ENCODE measurements around the gene ADPRHL1. TPM values are rescaled to one million over a fixed set of nuclear protein-coding genes. Genes with fewer than 3 reads are reported as not detected.

Gene ADPRHL1
- polyA plus RNA-seq, 1 donor (not counting 4 experiments of a cell fraction or from before 2014, with no cell fraction given) = 1.2 TPM

DNA sequence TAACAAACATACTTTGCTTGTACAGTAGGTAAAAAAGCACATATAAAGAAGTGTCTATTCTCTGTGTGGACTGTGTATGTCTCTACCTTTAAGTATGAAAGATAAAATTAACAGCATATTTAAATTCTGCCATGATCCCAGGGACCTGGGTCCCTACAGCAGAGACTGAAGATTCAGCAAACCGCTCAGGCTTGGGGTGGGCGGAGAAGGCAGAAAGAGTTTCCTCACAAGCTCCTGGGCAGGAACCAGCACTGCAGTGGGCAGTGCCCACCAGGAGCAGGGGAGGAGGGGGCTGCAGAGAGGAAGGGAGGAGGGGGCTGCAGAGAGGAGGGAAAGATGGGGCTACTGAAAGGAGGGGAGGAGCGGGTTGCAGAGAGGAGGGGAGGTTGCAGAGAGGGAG is 44.7 kb downstream of the ADPRHL1 start:
- no peaks in the 10 kb centered on the region for H3K9me1 ChIP-seq (ENCODE audit: control insufficient read depth, extremely low read depth, insufficient read depth, low read length)
- FAIRE-seq = no peak
- dilution Hi-C loops (cut with MboI; ENCODE audit: extremely low pct_ligation_motif_present, low sequenced_read_pairs) = no loop called here
- no peak overlapping the region for H3K9ac ChIP-seq (ENCODE audit: control insufficient read depth, extremely low read depth, insufficient read depth, low read length)
- no peaks in the 10 kb centered on the region for H3K36me3 ChIP-seq (ENCODE audit: control insufficient read depth in 2 of 2, extremely low read depth in 1 of 2, insufficient read depth in 2 of 2, low read length in 2 of 2)
- no peaks in the 10 kb centered on the region for H4K20me1 ChIP-seq (ENCODE audit: control insufficient read depth, extremely low read depth, insufficient read depth, low read length)
- H3K27ac ChIP-seq (ENCODE audit: control insufficient read depth, insufficient read depth, low read length) = no peak overlapping the region
- no peak overlapping the region for H3K4me3 ChIP-seq (ENCODE audit: control insufficient read depth in 2 of 3, extremely low read depth in 1 of 3, insufficient read depth in 2 of 3, low read depth in 1 of 3, low read length in 3 of 3)
- peaks cover 29% of the 10 kb centered on the region for H3K27me3 ChIP-seq (ENCODE audit: control insufficient read depth, extremely low read depth, insufficient read depth, low read length)
- TF ChIP-seq EZH2 (IDR thresholded peaks at IDR 0.05; ENCODE audit: low read length) (no peak), CTCF (optimal IDR thresholded peaks at IDR 0.05 in 1 of 3, IDR thresholded peaks at IDR 0.05 in 1 of 3, conservative IDR thresholded peaks at IDR 0.05 in 1 of 3; ENCODE audit: extremely low read depth in 1 of 3, insufficient read depth in 2 of 3, low read length in 3 of 3) (no peak)
- H2AFZ ChIP-seq (ENCODE audit: control insufficient read depth, low read length) = no peak overlapping the region
- H3K4me2 ChIP-seq (ENCODE audit: control insufficient read depth, extremely low read depth, insufficient read depth, low read depth, low read length) = no peak overlapping the region
- H3K79me2 ChIP-seq (ENCODE audit: control insufficient read depth, insufficient read depth, low read length) = no peaks in the 10 kb centered on the region
- no peak for DNase-seq (ENCODE audit: low read depth, low spot score)
- H3K9me3 ChIP-seq (ENCODE audit: control insufficient read depth, low read depth, low read length) = no peaks in the 10 kb centered on the region
- H3K4me1 ChIP-seq (ENCODE audit: control insufficient read depth, extremely low read depth, insufficient read depth, low read length) = no peaks in the 10 kb centered on the region

DNA sequence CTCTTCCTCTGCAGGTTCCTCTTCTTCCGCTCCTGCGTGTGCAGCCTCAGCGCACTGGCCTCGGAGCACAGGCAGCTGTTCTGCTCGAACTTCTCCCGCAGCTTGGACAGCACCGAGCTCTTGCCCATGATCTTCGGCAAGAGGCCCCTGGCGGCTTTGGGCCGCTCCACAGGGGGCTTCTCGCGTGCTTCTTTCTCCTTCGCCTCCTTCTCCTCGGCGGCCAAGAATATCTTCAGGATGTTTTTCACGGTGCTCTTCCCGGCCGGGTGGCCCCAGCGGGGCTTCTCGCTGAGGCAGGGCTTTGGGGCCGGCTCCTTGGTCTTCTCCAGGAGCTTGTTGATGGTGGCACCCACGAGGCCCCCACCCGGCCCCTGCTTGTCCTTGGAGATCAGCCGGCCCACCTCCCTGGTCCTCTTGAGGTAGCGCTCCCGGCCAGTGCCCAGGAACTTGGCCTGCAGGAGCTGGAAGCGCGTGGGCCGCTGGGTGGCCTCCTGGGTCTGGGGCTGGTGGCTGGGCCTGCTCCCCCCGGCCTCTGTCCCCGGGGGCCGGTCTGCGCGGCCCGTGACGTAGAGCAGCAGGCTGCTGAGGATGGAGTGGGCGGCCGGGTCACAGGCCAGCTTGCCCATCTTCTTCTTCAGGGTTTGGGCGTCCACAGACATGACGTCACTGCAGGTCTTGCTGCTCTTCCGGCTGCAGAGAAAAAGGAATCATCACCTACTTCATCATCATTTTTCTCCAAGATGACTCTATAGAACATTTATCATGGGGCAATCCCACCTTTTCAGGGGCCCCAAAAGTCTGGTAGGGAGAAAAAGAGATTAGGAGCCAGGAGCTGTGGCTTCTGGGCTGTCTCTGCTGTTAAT is 45.5 kb downstream of the ADPRHL1 start:
- Histone ChIP-seq H3K9me3 (ENCODE audit: control insufficient read depth, low read depth, low read length) (no peaks in the 10 kb centered on the region), H4K20me1 (ENCODE audit: control insufficient read depth, extremely low read depth, insufficient read depth, low read length) (no peaks in the 10 kb centered on the region), H2AFZ (ENCODE audit: control insufficient read depth, low read length) (no peak overlapping the region), H3K27ac (ENCODE audit: control insufficient read depth, insufficient read depth, low read length) (no peak overlapping the region), H3K4me2 (ENCODE audit: control insufficient read depth, extremely low read depth, insufficient read depth, low read depth, low read length) (no peak overlapping the region), H3K4me1 (ENCODE audit: control insufficient read depth, extremely low read depth, insufficient read depth, low read length) (no peaks in the 10 kb centered on the region), H3K4me3 (ENCODE audit: control insufficient read depth in 2 of 3, extremely low read depth in 1 of 3, insufficient read depth in 2 of 3, low read depth in 1 of 3, low read length in 3 of 3) (no peak overlapping the region), H3K36me3 (ENCODE audit: control insufficient read depth in 2 of 2, extremely low read depth in 1 of 2, insufficient read depth in 2 of 2, low read length in 2 of 2) (no peaks in the 10 kb centered on the region), H3K27me3 (ENCODE audit: control insufficient read depth, extremely low read depth, insufficient read depth, low read length) (peaks cover 35% of the 10 kb centered on the region), H3K9me1 (ENCODE audit: control insufficient read depth, extremely low read depth, insufficient read depth, low read length) (no peaks in the 10 kb centered on the region), H3K79me2 (ENCODE audit: control insufficient read depth, insufficient read depth, low read length) (no peaks in the 10 kb centered on the region), H3K9ac (ENCODE audit: control insufficient read depth, extremely low read depth, insufficient read depth, low read length) (no peak overlapping the region)
- no peak for DNase-seq (ENCODE audit: low read depth, low spot score)
- TF ChIP-seq EZH2 (IDR thresholded peaks at IDR 0.05; ENCODE audit: low read length) = no peak
- no peak for TF ChIP-seq CTCF (optimal IDR thresholded peaks at IDR 0.05 in 1 of 3, IDR thresholded peaks at IDR 0.05 in 1 of 3, conservative IDR thresholded peaks at IDR 0.05 in 1 of 3; ENCODE audit: extremely low read depth in 1 of 3, insufficient read depth in 2 of 3, low read length in 3 of 3)
- FAIRE-seq = no peak
- dilution Hi-C loops (cut with MboI; ENCODE audit: extremely low pct_ligation_motif_present, low sequenced_read_pairs) = no loop called here

Measured in keratinocyte (primary cell).